ENCODE data around the gene UBL3.

Gene UBL3, protein sequence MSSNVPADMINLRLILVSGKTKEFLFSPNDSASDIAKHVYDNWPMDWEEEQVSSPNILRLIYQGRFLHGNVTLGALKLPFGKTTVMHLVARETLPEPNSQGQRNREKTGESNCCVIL

GRCh38 chr13:29850213-29850898 is at the start of gene UBL3:
Gene UBL3 (minus strand): TSS chr13:29850617. CDS start chr13:29849538, 1,079 bp downstream.
- DNase-seq (peak; percentile 92), ATAC-seq (peak; percentile 91)

- ATAC-seq (no peak), DNase-seq (no peak)
Observed at GRCh38 chr13:29897102-29897501, 46.7 kb upstream of the UBL3 start.

DNA sequence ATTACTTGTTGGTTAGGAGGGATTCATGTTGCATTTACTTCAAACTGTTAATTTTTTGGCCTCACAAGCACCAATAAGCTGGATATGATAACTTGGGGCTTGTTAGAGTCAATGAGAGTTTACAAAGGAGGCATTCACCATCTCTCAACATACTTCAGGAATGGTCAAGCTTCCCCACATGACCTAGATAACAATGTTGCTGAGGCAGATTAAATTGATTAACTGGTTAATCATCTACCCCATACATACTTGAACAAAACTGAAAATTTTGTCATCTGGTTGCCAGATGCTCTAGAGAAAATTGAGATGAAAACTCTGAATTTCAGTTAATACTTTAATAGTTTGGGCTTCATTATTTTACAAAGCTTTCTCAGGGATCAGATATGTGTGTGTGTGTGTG is 43.0 kb upstream of the UBL3 start:
- ATAC-seq (no peak), DNase-seq (no peak)

DNA sequence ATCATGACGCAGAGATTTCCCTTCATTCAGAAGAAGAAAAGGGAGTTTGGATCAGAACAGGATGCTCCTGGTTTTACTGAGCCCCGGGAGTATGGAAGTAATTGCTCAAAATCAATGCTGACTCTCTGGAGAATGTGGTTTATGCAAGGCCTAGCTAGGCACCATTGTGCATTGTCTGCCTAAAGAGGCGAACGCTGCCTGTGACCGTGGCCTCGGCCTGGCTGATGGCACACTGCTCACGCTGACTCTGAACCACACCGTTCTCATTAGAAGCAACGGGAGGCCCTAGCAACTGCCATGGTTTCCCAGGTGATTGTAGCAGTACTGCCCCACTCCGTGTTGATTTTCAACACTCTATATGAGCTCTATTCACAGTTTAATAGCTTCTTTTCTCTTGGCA is 41.7 kb upstream of the UBL3 start:
- ATAC-seq = no peak
- no peak for DNase-seq

DNA sequence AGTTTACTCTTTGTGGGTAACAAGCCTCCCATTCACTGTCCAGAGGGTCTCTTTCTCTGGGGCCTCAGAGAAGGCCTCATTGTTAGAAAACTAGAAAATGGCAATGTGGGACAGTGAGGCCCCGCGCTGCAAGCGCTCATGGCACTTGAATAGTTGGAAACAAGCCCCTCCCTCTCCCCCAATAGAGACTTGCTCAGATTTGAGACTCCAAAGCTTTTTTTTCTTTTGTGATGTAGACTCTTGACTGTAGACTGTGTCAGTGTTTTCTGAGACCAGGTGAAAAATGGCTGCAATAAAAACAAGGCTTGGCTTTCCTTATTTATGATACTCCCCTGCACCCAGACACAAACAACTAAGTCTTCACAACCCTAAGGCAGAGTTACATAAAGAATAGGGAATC is 38.7 kb upstream of the UBL3 start:
- no peak for ATAC-seq
- DNase-seq = no peak

- DNase-seq = no peak
- ATAC-seq = no peak
Observed at GRCh38 chr13:29888306-29888705, 37.9 kb upstream of the UBL3 start.

DNA sequence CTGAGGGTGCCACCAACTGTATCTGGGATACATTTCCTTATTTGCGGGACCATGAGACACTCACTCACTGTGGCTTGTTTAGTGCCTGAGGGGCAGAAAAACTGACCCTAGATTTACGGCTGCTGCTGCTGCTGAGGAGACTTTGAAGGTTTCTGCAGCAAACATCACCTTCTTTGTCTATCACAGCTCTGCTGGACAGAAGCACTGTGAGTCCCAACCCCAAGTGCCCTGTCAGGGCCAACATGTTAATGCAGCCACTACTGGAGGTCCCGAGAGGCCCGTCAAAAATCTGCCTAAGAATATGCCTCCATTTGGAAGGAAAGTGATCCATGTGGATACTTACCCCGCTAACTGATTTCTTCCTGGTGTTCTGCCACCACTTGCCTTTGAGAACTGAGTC is 37.3 kb upstream of the UBL3 start:
- DNase-seq (no peak), ATAC-seq (no peak)

DNA sequence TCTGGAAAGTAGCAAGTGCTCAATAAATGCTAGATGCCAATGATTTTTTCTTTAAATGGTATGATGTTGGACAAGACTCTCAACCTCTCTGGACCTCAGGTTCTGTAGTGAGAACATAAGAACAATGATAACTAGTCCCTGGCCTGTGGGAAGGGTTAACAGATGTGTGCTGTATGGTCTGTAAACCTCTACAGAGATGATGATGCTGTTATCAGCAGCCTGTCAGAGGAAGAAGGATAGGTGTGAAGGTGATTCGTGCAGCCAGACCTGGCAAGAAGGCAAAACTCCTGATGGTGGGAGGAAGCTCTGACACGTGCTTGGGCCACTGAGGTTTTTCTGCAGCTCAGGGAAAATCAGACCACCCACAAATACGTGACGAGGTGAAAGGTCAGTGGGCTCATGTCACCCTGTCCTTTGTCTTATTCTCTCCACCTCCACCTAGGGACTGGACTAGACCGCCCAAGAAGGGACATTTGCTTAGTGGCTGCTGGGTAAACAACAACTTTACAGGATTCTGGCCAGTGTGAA is 36.7 kb upstream of the UBL3 start:
- ATAC-seq (peak; percentile 48), DNase-seq (peak; percentile 10)

GRCh38 chr13:29886446-29886845 is 36.0 kb upstream of the UBL3 start:
- ATAC-seq (peak; percentile 97), DNase-seq (peak; percentile 65)

- ATAC-seq (peak; percentile 44), DNase-seq (no peak)
Observed at GRCh38 chr13:29885989-29886388, 35.6 kb upstream of the UBL3 start.

DNA sequence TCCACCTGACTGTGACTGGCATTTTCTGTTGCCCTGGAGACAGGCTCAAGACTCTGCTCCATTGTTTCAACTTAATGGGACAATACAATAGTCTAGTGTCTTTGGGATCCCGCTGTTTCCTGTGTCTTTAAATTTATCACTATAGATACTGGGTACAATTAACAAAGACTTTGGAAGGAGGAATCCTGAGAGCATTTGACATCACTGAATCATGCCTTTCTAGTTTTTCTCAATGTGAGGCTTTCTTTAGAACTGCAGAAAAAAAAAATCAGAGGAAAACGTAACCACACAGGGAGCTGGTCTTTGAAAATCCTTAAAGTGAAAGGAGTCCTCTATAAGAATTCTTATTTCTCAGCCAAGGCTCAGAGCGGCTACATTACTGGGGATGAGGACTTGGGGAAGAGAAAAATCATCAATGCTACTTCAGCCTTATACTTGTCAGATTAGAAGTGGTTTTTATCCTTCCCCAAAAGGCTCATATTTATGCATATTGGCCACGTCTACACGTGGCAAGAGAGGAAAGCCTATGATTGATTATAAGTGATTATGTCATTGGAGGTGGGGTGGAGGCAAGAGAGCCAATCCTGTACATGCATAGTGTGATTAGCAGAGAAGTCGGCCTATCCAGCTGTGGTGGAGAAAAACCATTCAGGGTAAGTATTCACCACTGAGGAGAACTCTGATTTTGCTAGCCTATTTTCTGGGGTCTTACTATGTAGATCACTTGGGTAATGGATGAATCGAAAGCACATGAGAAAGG is 34.4 kb upstream of the UBL3 start:
- ATAC-seq (no peak), DNase-seq (no peak)

DNA sequence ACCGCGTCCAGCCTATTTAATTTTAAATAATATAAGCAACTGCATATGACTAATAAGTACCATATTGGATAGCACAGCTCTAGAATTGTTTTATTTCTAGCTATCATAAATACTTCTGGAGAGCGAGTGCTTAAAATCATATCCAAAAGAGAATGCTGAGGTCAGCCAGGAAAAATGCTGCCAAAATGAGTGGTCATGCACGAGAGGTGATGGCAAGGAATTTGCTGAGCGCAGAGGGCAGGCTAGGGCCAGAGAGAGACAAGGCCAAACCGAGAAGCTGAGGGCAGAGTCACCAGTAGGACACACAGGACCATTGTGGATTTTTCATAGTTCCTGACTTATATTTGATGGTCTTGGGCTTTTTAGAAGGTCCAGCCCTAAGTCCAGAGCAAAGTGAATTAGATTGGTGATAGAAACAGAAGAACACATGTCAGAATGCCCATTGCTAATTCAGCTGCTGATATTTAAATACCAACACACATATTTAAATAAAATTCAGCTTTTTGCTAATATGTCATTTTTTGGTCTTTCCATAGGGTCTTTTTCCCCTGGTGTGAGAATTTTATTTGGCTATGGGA is 33.6 kb upstream of the UBL3 start:
- no peak for DNase-seq
- no peak for ATAC-seq

DNA sequence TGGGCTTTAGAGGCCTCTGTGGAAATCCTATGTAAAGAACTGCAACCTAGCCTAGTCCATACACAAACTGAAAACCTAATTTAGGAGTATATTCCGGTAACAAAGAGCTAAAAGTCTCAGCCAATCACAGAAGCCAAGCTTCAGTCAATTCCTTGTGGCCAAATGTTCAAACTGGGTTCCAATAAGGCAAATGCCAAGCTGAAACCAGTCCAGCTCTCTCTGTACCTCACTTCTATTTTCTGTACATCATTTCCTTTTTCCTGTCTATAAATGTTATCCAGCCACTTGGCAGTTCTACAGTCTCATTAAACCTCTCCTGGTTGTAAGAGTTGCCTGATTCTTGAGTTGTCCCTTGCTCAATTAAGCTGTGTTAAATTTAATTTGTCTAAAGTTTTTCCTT is 31.7 kb upstream of the UBL3 start:
- ATAC-seq = no peak
- no peak for DNase-seq

DNA sequence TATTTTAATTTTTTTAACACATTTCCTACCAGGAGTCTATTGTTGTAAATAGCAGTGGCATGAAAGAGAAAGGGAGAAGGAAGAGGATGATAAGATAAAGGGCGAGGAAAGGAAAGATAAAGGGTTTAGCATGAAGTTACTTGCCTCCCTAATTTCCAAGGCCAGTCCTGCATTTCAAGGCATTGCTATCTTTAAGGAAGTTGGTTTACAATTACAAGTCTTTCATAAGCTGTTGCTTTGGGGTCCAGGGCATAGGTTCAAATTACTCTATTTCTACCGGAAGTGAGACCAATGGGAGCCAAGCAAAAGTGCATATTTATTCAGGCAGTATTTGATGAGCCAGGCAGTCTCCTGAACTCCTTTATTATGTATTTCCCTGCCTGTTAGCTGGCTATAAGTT is 27.7 kb upstream of the UBL3 start:
- ATAC-seq = no peak
- no peak for DNase-seq

DNA sequence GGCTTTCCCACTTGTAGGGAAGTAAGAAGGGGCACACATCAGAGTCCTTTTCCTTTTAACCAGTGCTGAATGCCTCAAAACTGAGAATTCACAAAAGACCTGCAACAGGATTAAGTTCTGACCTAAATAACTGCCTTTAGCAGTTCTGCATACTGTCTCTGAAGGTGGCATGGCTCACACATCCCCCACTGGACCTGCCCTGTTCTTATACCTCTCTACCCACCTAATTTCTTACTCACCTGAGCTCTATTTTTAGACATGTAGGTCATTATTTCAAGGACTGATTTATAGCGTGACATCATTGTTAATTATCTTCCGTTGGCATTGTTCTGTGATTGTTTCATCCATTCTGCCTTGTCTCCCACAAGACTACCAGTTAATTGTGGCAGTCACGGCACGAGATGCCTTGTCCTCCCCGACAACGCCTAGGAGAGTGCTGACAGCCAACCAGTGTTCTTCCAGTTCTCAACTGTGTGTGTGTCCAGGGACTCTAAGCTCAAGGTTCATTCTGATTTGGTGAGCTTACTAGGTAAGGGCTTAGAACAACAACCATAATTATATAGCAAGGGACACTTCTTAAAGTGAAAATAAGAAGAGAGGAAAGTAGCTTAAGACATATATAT is 27.1 kb upstream of the UBL3 start:
- DNase-seq (no peak), ATAC-seq (no peak)

DNA sequence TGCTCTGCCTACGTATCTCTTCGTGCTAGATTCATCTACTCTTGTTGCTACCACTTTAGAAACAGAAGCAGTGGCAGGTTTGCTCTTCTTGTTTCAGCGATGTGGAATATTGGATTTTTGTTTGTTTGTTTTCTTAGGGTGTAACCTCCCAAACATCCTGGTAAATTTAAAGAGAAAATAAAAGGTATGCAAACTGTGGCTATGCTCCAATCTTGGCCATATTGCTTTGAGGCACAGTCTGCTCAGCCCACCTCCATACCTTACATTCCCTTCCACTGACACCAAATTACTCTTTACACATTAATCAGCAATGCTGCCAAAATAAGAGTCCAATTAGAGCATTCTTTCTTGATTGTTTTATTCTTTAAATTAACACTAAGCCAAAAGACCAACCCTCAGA is 25.2 kb upstream of the UBL3 start:
- ATAC-seq = no peak
- DNase-seq = no peak

DNA sequence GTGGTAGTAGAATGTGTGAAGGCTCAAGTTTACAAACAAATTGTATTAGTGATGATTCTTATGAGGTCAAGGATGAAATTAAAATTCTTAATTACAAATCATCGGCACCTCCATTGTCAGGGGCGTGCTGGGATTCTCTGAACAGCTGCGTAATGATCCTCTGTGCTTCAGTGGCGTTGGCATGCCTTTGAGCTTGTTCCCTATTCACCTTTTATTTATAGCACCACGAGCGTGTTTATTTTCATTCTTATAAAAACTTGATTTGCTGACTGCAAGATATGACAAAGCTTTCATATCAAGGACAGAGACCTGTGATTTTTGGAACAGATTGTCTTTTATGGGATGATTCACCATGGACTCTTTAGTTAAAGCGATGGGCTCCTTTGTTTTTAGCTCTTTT is 18.2 kb upstream of the UBL3 start:
- ATAC-seq (no peak), DNase-seq (no peak)

DNA sequence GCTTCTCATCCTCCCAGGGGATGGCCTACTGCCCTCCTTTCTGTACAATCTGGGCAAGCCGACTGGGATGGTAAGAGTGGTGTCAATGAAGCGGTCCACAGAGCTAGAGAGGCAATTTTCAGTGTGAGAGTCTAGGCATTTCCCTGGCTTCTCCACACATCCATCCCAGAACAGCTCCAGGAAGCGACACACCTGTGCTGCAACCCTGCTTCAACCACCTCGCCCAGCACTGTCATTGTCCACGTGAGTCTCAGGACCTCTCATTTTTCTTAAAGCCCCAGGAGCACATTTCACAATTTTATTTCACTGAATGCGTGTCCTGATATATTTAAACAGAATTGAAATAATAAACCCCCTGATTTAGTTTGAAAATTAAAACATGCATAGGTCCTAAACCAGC is 15.5 kb upstream of the UBL3 start:
- DNase-seq (no peak), ATAC-seq (no peak)

DNA sequence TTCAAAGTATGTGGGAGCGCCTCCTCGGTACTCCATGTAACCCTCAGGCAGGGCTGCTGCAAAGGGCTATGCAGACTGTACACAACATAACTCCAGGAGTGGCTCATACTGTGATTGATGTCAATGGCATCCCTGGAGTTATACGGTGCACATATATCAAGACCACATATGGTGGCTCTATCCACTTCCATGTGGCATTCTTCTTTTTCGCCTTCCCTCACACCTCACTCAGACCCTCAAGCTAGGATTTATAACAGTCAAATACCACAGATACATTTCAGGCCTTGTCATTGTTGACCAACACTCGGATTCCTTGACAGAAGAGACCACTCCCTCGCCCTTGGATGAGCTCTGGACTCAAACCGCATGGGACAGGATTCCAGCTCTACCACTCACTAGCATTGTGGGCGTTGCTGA is 11.3 kb upstream of the UBL3 start:
- DNase-seq (no peak), ATAC-seq (no peak)

GRCh38 chr13:29859971-29860370 is 9.6 kb upstream of the UBL3 start:
- ATAC-seq = no peak
- no peak for DNase-seq

GRCh38 chr13:29858667-29859066 is 8.2 kb upstream of the UBL3 start:
- no peak for ATAC-seq
- no peak for DNase-seq

GRCh38 chr13:29858231-29858630 is 7.8 kb upstream of the UBL3 start:
- no peak for DNase-seq
- no peak for ATAC-seq

DNA sequence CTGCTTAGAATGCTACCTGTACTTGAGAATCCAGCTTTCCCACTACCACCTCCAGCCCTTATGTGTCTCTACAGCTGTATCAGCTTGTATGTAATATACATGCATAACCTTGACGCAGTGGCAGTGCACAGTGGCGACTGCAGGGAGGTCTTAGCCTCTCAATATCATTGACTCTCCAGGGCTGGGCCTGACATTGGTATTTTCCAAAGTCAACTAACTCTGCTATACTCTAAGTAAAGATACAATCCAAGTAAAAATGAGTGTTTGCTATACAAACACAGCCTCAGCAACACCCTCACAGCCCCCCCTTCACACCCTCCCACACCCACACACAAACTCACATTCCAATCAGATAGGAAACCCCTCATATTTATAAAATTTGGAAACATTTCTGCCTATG is 6.7 kb upstream of the UBL3 start:
- ATAC-seq = no peak
- DNase-seq = no peak

All from stimulated activated naive CD8-positive, alpha-beta T cell treated with anti-CD3 and anti-CD28 coated beads, Interleukin-15, Interleukin-2, amounts not matched to agents 100 U/mL and 50 U/mL, for 24 hours (primary cell).